Colonic mucosa (tissue), 4 donors: ENCODE measurements around the gene ONECUT1. TPM values are rescaled to one million over a fixed set of nuclear protein-coding genes. Genes with fewer than 3 reads are reported as not detected.

Experiments used
- DNase-seq: peaks from one replicate; pipeline ENCODE4 v3.0.0-alpha.2; 2020
- H3K27ac ChIP-seq: fragments of 200-600 bp; one replicate; pipeline ENCODE4 v1.8.0; 2021
- H3K27me3 ChIP-seq: fragments of 200-600 bp; one replicate; pipeline ENCODE4 v1.8.0; 2021
- H3K36me3 ChIP-seq: fragments of 200-600 bp; one replicate; pipeline ENCODE4 v1.8.0; 2021
- H3K4me1 ChIP-seq: fragments of 200-600 bp; one replicate; pipeline ENCODE4 v1.8.0; 2021; ENCODE audit warnings: mild to moderate bottlenecking
- H3K4me3 ChIP-seq: fragments of 200-600 bp; one replicate; pipeline ENCODE4 v1.8.0; 2021
- H3K9ac ChIP-seq, 2 donors: one replicate each; pipeline ENCODE4 v1.7.0; 2013; ENCODE audit warnings: control low read depth in 2 of 2, low read depth in 2 of 2, low read length in 2 of 2
- H3K9me3 ChIP-seq: fragments of 200-600 bp; one replicate; pipeline ENCODE4 v1.8.0; 2021
- intact Hi-C: fragments of 100-400 bp; cut with DNase I; formaldehyde crosslinking; loops from one replicate; pipeline ENCODE4 v1.14.1; 2022
- total RNA-seq, 2 donors: library from RNA; stranded (reverse); fragmentation: NEBNext Ultra II Directional in 1 of 2; extraction: Animal tissue kit (Norgen Biotek cat#: 25700) in 1 of 2; gene quantifications; one replicate each; pipeline ENCODE4 v1.2.1, GENCODE V29; 2021
- TF ChIP-seq, protein P1 (sequence below): fragments of 200-600 bp; IDR thresholded peaks from one replicate; pipeline ENCODE4 v1.8.0; 2022; ENCODE audit warnings: antibody characterized with exemption, mild to moderate bottlenecking
- donor health status: healthy.
- donor health status: DM: no; HTN: no; CAD: no.
- donor health status: DM: no; HTN: no; CAD: no.

Gene ONECUT1
- total RNA-seq, 2 donors from 2014 or later: 0.64 TPM; not detected in 1

- Histone ChIP-seq H3K4me1 (peaks cover 5% of the 10 kb centered on the region), H3K4me3 (no peak overlapping the region), H3K27me3 (peaks cover 84% of the 10 kb centered on the region), H3K36me3 (no peaks in the 10 kb centered on the region), H3K9me3 (no peaks in the 10 kb centered on the region), H3K9ac (no peak overlapping the region), H3K27ac (no peak overlapping the region)
- TF ChIP-seq, protein P1, sequence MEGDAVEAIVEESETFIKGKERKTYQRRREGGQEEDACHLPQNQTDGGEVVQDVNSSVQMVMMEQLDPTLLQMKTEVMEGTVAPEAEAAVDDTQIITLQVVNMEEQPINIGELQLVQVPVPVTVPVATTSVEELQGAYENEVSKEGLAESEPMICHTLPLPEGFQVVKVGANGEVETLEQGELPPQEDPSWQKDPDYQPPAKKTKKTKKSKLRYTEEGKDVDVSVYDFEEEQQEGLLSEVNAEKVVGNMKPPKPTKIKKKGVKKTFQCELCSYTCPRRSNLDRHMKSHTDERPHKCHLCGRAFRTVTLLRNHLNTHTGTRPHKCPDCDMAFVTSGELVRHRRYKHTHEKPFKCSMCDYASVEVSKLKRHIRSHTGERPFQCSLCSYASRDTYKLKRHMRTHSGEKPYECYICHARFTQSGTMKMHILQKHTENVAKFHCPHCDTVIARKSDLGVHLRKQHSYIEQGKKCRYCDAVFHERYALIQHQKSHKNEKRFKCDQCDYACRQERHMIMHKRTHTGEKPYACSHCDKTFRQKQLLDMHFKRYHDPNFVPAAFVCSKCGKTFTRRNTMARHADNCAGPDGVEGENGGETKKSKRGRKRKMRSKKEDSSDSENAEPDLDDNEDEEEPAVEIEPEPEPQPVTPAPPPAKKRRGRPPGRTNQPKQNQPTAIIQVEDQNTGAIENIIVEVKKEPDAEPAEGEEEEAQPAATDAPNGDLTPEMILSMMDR: no peak
- intact Hi-C loops: no loop called here
- no peak for DNase-seq
Observed at GRCh38 chr15:52803467-52804306, 13.6 kb upstream of the ONECUT1 start.

DNA sequence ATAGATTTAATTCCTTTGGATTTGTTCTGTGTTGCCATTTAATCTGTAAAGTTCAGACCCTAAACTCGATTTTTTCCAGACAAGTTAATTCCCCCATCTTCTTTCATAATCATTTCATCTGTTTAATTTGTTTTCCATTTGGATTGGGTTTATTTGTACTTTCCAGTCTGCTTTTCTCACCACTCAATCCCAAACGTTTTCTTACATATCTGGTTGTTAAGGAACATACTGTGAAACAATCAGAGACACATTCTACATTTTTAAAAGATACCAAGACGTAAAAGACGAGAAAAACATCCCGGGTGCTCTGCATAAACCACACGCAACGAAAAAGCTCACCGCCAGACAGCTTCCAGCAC lies 13.0 kb upstream of the ONECUT1 start:
- H3K4me1 ChIP-seq: peaks cover 5% of the 10 kb centered on the region
- H3K27ac ChIP-seq: no peak overlapping the region
- TF ChIP-seq, protein P1: no peak
- peaks cover 90% of the 10 kb centered on the region for H3K27me3 ChIP-seq
- H3K36me3 ChIP-seq: no peaks in the 10 kb centered on the region
- H3K9me3 ChIP-seq: no peaks in the 10 kb centered on the region
- no peak overlapping the region for H3K9ac ChIP-seq
- intact Hi-C loops: no loop called here
- no peak for DNase-seq
- no peak overlapping the region for H3K4me3 ChIP-seq

DNA sequence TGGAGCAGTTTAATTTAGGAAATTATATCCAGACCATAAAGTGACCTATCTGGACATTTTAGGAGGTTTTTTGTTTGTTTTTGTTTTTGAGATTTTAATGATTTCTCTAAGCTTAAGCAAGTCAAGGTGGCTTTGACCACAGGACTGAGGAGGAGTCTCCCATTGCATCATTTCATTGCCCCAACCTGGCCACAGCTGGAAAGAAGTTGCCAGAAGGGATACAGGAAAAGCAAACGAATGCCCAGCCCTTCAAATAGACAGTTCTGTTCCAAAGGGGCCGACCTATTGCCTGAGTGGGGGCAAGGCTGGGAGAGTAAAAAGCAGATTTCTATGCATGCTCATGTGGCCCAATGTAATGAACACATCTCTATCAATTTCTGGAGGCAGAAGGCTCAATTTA lies 12.0 kb upstream of the ONECUT1 start:
- peaks cover 5% of the 10 kb centered on the region for H3K4me1 ChIP-seq
- H3K9ac ChIP-seq: no peak overlapping the region
- H3K27me3 ChIP-seq: peaks cover 93% of the 10 kb centered on the region
- no peak overlapping the region for H3K27ac ChIP-seq
- H3K4me3 ChIP-seq: no peak overlapping the region
- no peaks in the 10 kb centered on the region for H3K9me3 ChIP-seq
- no peaks in the 10 kb centered on the region for H3K36me3 ChIP-seq
- TF ChIP-seq, protein P1: no peak
- intact Hi-C loops: no loop called here
- DNase-seq: no peak

DNA sequence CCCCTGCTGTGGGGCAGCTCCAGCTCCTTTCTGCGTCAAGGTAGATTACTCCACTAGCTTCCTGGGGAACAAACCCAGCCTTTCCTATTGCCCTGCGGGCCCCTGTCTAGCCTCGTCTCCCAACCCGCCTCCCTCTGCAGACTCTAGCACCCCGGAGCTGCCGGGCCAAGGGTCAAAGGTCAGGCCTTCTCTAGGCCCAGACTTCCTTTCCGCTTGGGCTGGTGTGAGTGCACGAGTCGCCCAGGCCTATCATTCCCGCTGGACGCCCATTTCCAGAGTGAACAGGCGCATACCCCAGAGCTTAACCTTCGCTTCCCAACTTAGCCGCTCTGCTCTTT lies 11.6 kb upstream of the ONECUT1 start:
- H3K36me3 ChIP-seq: no peaks in the 10 kb centered on the region
- H3K27me3 ChIP-seq: peaks cover 93% of the 10 kb centered on the region
- H3K4me3 ChIP-seq: no peak overlapping the region
- no peaks in the 10 kb centered on the region for H3K9me3 ChIP-seq
- no peak overlapping the region for H3K27ac ChIP-seq
- TF ChIP-seq, protein P1: no peak
- H3K4me1 ChIP-seq: peaks cover 5% of the 10 kb centered on the region
- DNase-seq: no peak
- intact Hi-C loops: no loop called here
- no peak overlapping the region for H3K9ac ChIP-seq

- no peak overlapping the region for H3K4me3 ChIP-seq
- H3K36me3 ChIP-seq: no peaks in the 10 kb centered on the region
- TF ChIP-seq, protein P1: no peak
- intact Hi-C loops: no loop called here
- no peak overlapping the region for H3K9ac ChIP-seq
- no peaks in the 10 kb centered on the region for H3K9me3 ChIP-seq
- H3K27ac ChIP-seq: no peak overlapping the region
- DNase-seq: no peak
- peaks cover 95% of the 10 kb centered on the region for H3K27me3 ChIP-seq
- peaks cover 5% of the 10 kb centered on the region for H3K4me1 ChIP-seq
Observed at GRCh38 chr15:52800828-52801747, 11.0 kb upstream of the ONECUT1 start.
